HEK293 (cell line): ENCODE results near the gene SYNCRIP.

Experiments
- CTCF ChIA-PET: fragments of 350-600 bp; formaldehyde crosslinking; extraction: SDS; loops from one replicate; lab custom pipeline; 2021; ENCODE audit warnings: antibody characterized with exemption; lab: Yijun Ruan, JAX
- POLR2A ChIA-PET: fragments of 300-600 bp; formaldehyde crosslinking; extraction: SDS; loops from one replicate; lab custom pipeline; 2020; ENCODE audit warnings: antibody characterized with exemption, inconsistent platforms; lab: Yijun Ruan, JAX
- H3K27ac ChIP-seq: fragments of 200-500 bp; sonication (Bioruptor generic); 2 replicates; pipeline ENCODE4 v1.5.1; 2014; ENCODE audit warnings: low read depth, low read length, control low read depth, inconsistent platforms; ENCODE audit errors: extremely low read depth
- H3K36me3 ChIP-seq, 2 experiments: fragments of 200-500 bp in 1 of 2; sonication (Bioruptor generic) in 1 of 2; 1 replicate in 1 of 2; 2 replicates in 1 of 2; pipeline ENCODE4 v1.5.1; 2014 to 2017; ENCODE audit warnings: inconsistent platforms in 2 of 2, low read length in 2 of 2; ENCODE audit not compliant: control insufficient read depth in 2 of 2, insufficient read depth in 1 of 2
- H3K4me1 ChIP-seq: fragments of 200-500 bp; sonication (Bioruptor generic); 2 replicates; pipeline ENCODE4 v1.5.1; 2014; ENCODE audit warnings: mild to moderate bottlenecking, low read length, inconsistent platforms; ENCODE audit not compliant: control insufficient read depth, insufficient read depth
- H3K4me3 ChIP-seq: 2 replicates; pipeline ENCODE4 v1.5.1; 2011; ENCODE audit warnings: low read depth, mild to moderate bottlenecking, control low read depth, low read length, moderate library complexity
- H3K9me3 ChIP-seq: fragments of 200-500 bp; sonication (Bioruptor generic); 2 replicates; pipeline ENCODE4 v1.5.1; 2014; ENCODE audit warnings: low read depth, low read length, inconsistent platforms; ENCODE audit not compliant: control insufficient read depth, insufficient read depth
- HOXA7 ChIP-seq: sonication (generic); formaldehyde crosslinking; IDR thresholded peaks from 2 replicates; pipeline ENCODE4 v1.8.1; 2022; ENCODE audit warnings: missing genetic modification reagents, borderline replicate concordance
- KLF7 ChIP-seq: fragments of 450-650 bp; formaldehyde crosslinking; IDR thresholded peaks from 2 replicates; pipeline ENCODE4 v1.5.1; 2016; ENCODE audit warnings: missing biosample characterization, missing genetic modification characterization, borderline replicate concordance
- MEIS1 ChIP-seq: sonication (generic); formaldehyde crosslinking; IDR thresholded peaks from 2 replicates; pipeline ENCODE4 v1.8.1; 2022; ENCODE audit warnings: missing genetic modification reagents, mild to moderate bottlenecking, borderline replicate concordance
- MYNN ChIP-seq: fragments of 450-650 bp; formaldehyde crosslinking; IDR thresholded peaks from 2 replicates; pipeline ENCODE4 v1.5.1; 2016; ENCODE audit warnings: missing biosample characterization, missing genetic modification characterization, borderline replicate concordance
- OVOL3 ChIP-seq: fragments of 450-650 bp; formaldehyde crosslinking; IDR thresholded peaks from 2 replicates; pipeline ENCODE4 v1.5.1; 2016; ENCODE audit warnings: missing biosample characterization, missing genetic modification characterization
- TCF7L2 ChIP-seq: IDR thresholded peaks from 2 replicates; pipeline ENCODE4 v1.6.1; 2011; ENCODE audit warnings: low read depth, mild to moderate bottlenecking, inconsistent platforms, low read length, moderate library complexity, borderline replicate concordance
- YY1 ChIP-seq: fragments of 450-650 bp; formaldehyde crosslinking; IDR thresholded peaks from 2 replicates; pipeline ENCODE4 v1.5.1; 2018; ENCODE audit warnings: missing biosample characterization, missing genetic modification characterization
- ZBTB7A ChIP-seq: fragments of 450-650 bp; formaldehyde crosslinking; IDR thresholded peaks from 2 replicates; pipeline ENCODE4 v1.5.1; 2016; ENCODE audit warnings: low read depth, missing biosample characterization, missing genetic modification characterization
- ZNF133 ChIP-seq: fragments of 450-650 bp; formaldehyde crosslinking; IDR thresholded peaks from 2 replicates; pipeline ENCODE4 v1.5.1; 2016; ENCODE audit warnings: missing biosample characterization, missing genetic modification characterization
- ZNF350 ChIP-seq: fragments of 450-650 bp; formaldehyde crosslinking; IDR thresholded peaks from 2 replicates; pipeline ENCODE4 v1.5.0; 2017; ENCODE audit warnings: missing biosample characterization, mild to moderate bottlenecking, missing genetic modification characterization
- ZNF366 ChIP-seq: fragments of 450-650 bp; formaldehyde crosslinking; conservative IDR thresholded peaks from 2 replicates; pipeline ENCODE4 v1.5.1; 2016; ENCODE audit warnings: missing biosample characterization, missing genetic modification characterization
- ZNF37A ChIP-seq: fragments of 450-650 bp; IDR thresholded peaks from 2 replicates; pipeline ENCODE4 v1.5.1; 2018; ENCODE audit warnings: missing biosample characterization, missing genetic modification characterization
- ZNF394 ChIP-seq: fragments of 450-650 bp; formaldehyde crosslinking; IDR thresholded peaks from 2 replicates; pipeline ENCODE4 v1.5.1; 2016; ENCODE audit warnings: missing biosample characterization, missing genetic modification characterization, mild to moderate bottlenecking, moderate library complexity, borderline replicate concordance
- ZNF610 ChIP-seq: fragments of 450-650 bp; formaldehyde crosslinking; IDR thresholded peaks from 2 replicates; pipeline ENCODE4 v1.5.1; 2016; ENCODE audit warnings: missing biosample characterization, missing genetic modification characterization, borderline replicate concordance
- ZNF623 ChIP-seq: fragments of 450-650 bp; formaldehyde crosslinking; IDR thresholded peaks from 2 replicates; pipeline ENCODE4 v1.5.1; 2016; ENCODE audit warnings: missing biosample characterization, missing genetic modification characterization
- ZNF654 ChIP-seq: fragments of 450-650 bp; formaldehyde crosslinking; IDR thresholded peaks from 2 replicates; pipeline ENCODE4 v1.5.1; 2016; ENCODE audit warnings: low read depth, missing biosample characterization, missing genetic modification characterization
- ZNF785 ChIP-seq: fragments of 450-650 bp; formaldehyde crosslinking; IDR thresholded peaks from 2 replicates; pipeline ENCODE4 v1.5.1; 2016; ENCODE audit warnings: missing biosample characterization, missing genetic modification characterization
- TF ChIP-seq, protein P1 (sequence below): fragments of 450-650 bp; formaldehyde crosslinking; conservative IDR thresholded peaks from 2 replicates; pipeline ENCODE4 v1.5.1; 2016; ENCODE audit warnings: low read depth, missing biosample characterization, missing genetic modification characterization
- TF ChIP-seq, protein P2 (sequence below): fragments of 450-650 bp; formaldehyde crosslinking; IDR thresholded peaks from 2 replicates; pipeline ENCODE4 v1.5.1; 2016; ENCODE audit warnings: missing biosample characterization, missing genetic modification characterization
- TF ChIP-seq, protein P3 (sequence below): fragments of 450-650 bp; formaldehyde crosslinking; IDR thresholded peaks from 2 replicates; pipeline ENCODE4 v1.5.0; 2017; ENCODE audit warnings: missing biosample characterization, missing genetic modification characterization, borderline replicate concordance

SYNCRIP gene

DNA sequence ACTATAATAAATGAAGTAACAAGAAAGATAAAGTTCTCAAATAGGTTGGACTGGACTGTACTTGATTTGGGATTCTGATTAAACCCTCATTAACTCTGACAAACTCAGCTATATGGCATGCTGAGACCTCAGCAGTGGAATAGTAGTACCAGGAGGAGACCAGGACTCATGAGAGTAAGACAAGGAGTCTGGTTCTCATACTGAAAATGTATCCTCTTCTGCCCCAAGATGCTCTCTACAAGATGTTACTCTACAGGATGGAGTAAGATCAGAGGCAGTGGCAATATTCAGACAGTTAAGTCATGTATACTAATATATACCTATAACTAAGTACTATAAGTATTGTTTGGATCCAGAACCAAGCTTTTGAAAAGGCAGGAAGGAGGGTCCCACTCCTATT is 31.9 kb upstream of the SYNCRIP start:
- no peak overlapping the region for H3K27ac ChIP-seq
- POLR2A ChIA-PET = interaction anchor here (0.6 to 5.8 kb wide), 8 partner anchors 9 to 1512 kb away, joined by 3 to 510 read pairs (median 4); partner anchors contain the start of gene SYNCRIP
- H3K4me3 ChIP-seq = no peak overlapping the region
- H3K36me3 ChIP-seq = peaks cover 0 to 35% of the 10 kb centered on the region in 2 experiments; a peak in 2 of 3 replicates
- CTCF ChIA-PET = interaction anchor here (0.7 to 1.1 kb wide), 2 partner anchors 14 to 1384 kb away, joined by 4 read pairs; no protein-coding TSS in a partner anchor
- TF ChIP-seq MYNN (tag by site-specific recombination) (no peak), MEIS1 (CRISPR knock-in tag) (no peak), ZNF654 (tag by site-specific recombination) (no peak), TCF7L2 (no peak), ZNF350 (no peak), ZNF623 (tag by site-specific recombination) (no peak), HOXA7 (CRISPR knock-in tag) (no peak), ZNF366 (tag by site-specific recombination) (no peak), ZNF394 (tag by site-specific recombination) (no peak), OVOL3 (no peak), ZBTB7A (tag by site-specific recombination) (no peak), KLF7 (no peak), ZNF37A (tag by site-specific recombination) (no peak), ZNF785 (tag by site-specific recombination) (no peak)
- TF ChIP-seq, protein P1, sequence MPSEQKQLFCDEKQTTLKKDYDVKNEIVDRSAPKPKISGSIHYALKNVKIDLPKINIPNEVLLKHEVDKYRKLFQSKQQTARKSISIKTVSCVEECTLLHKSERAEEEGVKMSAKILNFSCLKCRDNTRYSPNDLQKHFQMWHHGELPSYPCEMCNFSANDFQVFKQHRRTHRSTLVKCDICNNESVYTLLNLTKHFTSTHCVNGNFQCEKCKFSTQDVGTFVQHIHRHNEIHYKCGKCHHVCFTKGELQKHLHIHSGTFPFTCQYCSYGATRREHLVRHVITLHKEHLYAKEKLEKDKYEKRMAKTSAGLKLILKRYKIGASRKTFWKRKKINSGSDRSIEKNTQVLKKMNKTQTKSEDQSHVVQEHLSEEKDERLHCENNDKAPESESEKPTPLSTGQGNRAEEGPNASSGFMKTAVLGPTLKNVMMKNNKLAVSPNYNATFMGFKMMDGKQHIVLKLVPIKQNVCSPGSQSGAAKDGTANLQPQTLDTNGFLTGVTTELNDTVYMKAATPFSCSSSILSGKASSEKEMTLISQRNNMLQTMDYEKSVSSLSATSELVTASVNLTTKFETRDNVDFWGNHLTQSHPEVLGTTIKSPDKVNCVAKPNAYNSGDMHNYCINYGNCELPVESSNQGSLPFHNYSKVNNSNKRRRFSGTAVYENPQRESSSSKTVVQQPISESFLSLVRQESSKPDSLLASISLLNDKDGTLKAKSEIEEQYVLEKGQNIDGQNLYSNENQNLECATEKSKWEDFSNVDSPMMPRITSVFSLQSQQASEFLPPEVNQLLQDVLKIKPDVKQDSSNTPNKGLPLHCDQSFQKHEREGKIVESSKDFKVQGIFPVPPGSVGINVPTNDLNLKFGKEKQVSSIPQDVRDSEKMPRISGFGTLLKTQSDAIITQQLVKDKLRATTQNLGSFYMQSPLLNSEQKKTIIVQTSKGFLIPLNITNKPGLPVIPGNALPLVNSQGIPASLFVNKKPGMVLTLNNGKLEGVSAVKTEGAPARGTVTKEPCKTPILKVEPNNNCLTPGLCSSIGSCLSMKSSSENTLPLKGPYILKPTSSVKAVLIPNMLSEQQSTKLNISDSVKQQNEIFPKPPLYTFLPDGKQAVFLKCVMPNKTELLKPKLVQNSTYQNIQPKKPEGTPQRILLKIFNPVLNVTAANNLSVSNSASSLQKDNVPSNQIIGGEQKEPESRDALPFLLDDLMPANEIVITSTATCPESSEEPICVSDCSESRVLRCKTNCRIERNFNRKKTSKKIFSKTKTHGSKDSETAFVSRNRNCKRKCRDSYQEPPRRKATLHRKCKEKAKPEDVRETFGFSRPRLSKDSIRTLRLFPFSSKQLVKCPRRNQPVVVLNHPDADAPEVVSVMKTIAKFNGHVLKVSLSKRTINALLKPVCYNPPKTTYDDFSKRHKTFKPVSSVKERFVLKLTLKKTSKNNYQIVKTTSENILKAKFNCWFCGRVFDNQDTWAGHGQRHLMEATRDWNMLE (tag by site-specific recombination) = no peak
- TF ChIP-seq, protein P2, sequence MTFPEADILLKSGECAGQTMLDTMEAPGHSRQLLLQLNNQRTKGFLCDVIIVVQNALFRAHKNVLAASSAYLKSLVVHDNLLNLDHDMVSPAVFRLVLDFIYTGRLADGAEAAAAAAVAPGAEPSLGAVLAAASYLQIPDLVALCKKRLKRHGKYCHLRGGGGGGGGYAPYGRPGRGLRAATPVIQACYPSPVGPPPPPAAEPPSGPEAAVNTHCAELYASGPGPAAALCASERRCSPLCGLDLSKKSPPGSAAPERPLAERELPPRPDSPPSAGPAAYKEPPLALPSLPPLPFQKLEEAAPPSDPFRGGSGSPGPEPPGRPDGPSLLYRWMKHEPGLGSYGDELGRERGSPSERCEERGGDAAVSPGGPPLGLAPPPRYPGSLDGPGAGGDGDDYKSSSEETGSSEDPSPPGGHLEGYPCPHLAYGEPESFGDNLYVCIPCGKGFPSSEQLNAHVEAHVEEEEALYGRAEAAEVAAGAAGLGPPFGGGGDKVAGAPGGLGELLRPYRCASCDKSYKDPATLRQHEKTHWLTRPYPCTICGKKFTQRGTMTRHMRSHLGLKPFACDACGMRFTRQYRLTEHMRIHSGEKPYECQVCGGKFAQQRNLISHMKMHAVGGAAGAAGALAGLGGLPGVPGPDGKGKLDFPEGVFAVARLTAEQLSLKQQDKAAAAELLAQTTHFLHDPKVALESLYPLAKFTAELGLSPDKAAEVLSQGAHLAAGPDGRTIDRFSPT = no peak
- TF ChIP-seq, all 188 proteins: peak for 0
- Histone ChIP-seq H3K9me3 (no peaks in the 10 kb centered on the region), H3K4me1 (0 out of 2 replicates have a peak, but pooled peaks cover 7% of the 10 kb centered on the region)

DNA sequence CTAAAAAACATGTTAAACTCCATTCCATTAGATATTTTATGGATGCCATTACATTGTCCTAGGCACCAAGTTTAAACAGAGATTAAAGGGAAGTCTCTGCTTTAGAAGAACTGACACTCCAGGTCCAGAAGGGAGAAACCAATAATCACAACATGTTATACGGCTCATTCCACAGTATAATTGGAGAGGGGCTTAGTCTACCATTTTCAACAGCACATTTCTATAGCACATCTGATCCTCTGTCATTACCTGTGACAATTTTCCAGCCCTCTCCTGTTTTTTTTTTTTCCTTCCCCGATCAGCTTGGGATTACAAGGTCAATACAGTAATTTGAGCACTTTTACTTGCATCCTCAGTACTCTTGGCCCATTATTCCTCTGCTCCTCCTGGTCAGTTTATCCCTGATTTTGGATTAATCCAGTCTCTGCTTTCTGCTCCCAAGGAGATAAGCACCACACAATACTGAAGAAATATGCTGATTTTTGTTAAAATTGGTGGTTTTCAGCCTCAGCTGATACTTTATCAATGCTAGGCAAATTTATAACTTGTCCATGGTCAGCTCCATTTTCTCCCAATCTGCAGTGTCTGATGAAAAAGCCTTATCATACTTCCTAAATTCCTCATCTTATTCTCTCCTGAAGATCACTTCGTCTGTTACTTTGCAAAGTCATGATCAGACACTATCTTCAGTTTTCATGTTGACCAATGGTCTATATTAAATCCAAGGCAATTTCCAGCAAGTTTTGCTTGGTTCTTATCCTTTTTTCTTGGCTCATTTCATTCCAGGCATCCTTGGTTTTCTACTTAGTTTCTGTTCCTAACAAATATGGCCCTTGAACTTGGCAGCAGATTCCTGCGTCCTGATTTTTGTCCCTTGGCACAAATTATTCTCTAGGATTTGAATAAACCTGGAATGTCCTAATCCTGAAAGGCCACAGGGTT is 30.8 kb upstream of the SYNCRIP start:
- H3K36me3 ChIP-seq = peaks cover 0 to 35% of the 10 kb centered on the region in 2 experiments; a peak in 2 of 3 replicates
- ChIA-PET POLR2A (interaction anchor here (0.6 to 2.7 kb wide), 3 partner anchors 30 to 44 kb away, joined by 3 to 23 read pairs (median 5); partner anchors contain the start of gene SYNCRIP), CTCF (no interaction called here)
- H3K27ac ChIP-seq = no peak overlapping the region
- no peaks in the 10 kb centered on the region for H3K9me3 ChIP-seq
- H3K4me1 ChIP-seq = 0 out of 2 replicates have a peak, but pooled peaks cover 7% of the 10 kb centered on the region
- no peak overlapping the region for H3K4me3 ChIP-seq
- TF ChIP-seq, protein P3, sequence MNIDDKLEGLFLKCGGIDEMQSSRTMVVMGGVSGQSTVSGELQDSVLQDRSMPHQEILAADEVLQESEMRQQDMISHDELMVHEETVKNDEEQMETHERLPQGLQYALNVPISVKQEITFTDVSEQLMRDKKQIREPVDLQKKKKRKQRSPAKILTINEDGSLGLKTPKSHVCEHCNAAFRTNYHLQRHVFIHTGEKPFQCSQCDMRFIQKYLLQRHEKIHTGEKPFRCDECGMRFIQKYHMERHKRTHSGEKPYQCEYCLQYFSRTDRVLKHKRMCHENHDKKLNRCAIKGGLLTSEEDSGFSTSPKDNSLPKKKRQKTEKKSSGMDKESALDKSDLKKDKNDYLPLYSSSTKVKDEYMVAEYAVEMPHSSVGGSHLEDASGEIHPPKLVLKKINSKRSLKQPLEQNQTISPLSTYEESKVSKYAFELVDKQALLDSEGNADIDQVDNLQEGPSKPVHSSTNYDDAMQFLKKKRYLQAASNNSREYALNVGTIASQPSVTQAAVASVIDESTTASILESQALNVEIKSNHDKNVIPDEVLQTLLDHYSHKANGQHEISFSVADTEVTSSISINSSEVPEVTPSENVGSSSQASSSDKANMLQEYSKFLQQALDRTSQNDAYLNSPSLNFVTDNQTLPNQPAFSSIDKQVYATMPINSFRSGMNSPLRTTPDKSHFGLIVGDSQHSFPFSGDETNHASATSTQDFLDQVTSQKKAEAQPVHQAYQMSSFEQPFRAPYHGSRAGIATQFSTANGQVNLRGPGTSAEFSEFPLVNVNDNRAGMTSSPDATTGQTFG (tag by site-specific recombination) = no peak
- TF ChIP-seq ZNF610 = 0 out of 2 replicates have a peak, but pooled peaks have one; percentile 32
- TF ChIP-seq YY1 (tag by site-specific recombination) = 0 out of 2 replicates have a peak, but pooled peaks have one; percentile 14
- peak; percentile 72 for TF ChIP-seq ZNF133 (tag by site-specific recombination)
